Activated T-cell treated with anti-CD3 and anti-CD28 coated beads, Interleukin-2, amount 50 U/mL, for 4 hours (primary cell): Measurements from ENCODE around the gene SERINC5. TPM values are rescaled to one million over a fixed set of nuclear protein-coding genes. Genes with fewer than 3 reads are reported as not detected.
A peak's percentile ranks its signal among the peaks of the same experiment; 100 is the strongest.
"Not testable (repeated sequence)": the region's sequence is repeated elsewhere in the genome, so short reads cannot be mapped to it uniquely, and the experiment has no call there.

Source experiments
- ATAC-seq, 2 donors: fragments of 200-7000 bp; cut with Tn5 transposase; one replicate each; pipeline ENCODE4 v1.10.0; 2021
- DNase-seq: peaks from one replicate; pipeline ENCODE4 v3.0.0-alpha.2; 2020
- H3K27me3 Mint-ChIP-seq: one replicate; pipeline ENCODE4 v1.8.0; 2021; ENCODE audit warnings: low read depth, mixed read lengths
- H3K36me3 Mint-ChIP-seq: one replicate; pipeline ENCODE4 v1.8.0; 2022; ENCODE audit warnings: mixed read lengths; ENCODE audit not compliant: insufficient read depth
- H3K4me1 Mint-ChIP-seq: one replicate; pipeline ENCODE4 v1.8.0; 2021; ENCODE audit warnings: low read depth, mixed read lengths
- H3K4me3 Mint-ChIP-seq: one replicate; pipeline ENCODE4 v1.8.0; 2021; ENCODE audit warnings: mild to moderate bottlenecking, moderate library complexity, mixed read lengths
- H3K9me3 Mint-ChIP-seq: one replicate; pipeline ENCODE4 v1.8.0; 2021; ENCODE audit warnings: mixed read lengths
- total RNA-seq, 3 donors: library from RNA; stranded (reverse); gene quantifications; one replicate each; pipeline ENCODE4 v1.2.1, GENCODE V29; 2021

Gene SERINC5
- total RNA-seq, result 10 to 100 TPM; 18.0 to 21.5 (median 21.1) TPM

- peak; percentile 76 to 81 for ATAC-seq
- Mint-ChIP-seq H3K4me1 (peaks cover 48% of the 10 kb centered on the region), H3K9me3 (no peaks in the 10 kb centered on the region), H3K36me3 (no peaks in the 10 kb centered on the region), H3K27me3 (no peaks in the 10 kb centered on the region), H3K4me3 (peak within 1 kb of the TSS; percentile 98)
- DNase-seq, result peak; percentile 81
These were observed at the start of gene SERINC5 for GRCh38 chr5:80255811-80256712. SERINC5 (minus strand) TSS chr5:80256048; CDS start chr5:80255922, 126 bp downstream.

DNA sequence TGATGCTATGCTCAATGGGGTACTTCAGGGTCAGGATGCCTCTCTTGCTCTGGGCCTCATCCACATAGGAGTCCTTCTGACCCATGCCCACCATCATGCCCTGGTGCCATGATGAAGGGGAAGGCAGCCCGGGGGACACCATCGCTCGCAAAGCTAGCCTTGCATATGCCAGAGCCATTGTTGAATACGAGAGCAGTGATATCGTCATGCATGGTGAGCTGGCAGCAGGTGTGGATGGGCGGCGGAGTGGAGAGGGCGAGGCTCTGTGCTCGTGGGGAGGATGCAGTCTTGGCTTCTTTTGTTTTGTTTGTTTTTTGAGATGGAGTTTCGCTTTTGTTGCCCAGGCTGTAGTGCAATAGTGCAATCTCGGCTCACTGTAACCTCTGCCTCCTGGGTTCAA lies 46.8 kb upstream of the SERINC5 start:
- Mint-ChIP-seq H3K4me1 (no peaks in the 10 kb centered on the region), H3K9me3 (no peaks in the 10 kb centered on the region), H3K4me3 (no peak overlapping the region), H3K36me3 (no peaks in the 10 kb centered on the region), H3K27me3 (no peaks in the 10 kb centered on the region)
- ATAC-seq, result no peak
- no peak for DNase-seq

GRCh38 chr5:80301342-80301741 lies 45.5 kb upstream of the SERINC5 start:
- not testable (repeated sequence) for ATAC-seq, H3K36me3 Mint-ChIP-seq, H3K27me3 Mint-ChIP-seq, H3K9me3 Mint-ChIP-seq, DNase-seq, H3K4me1 Mint-ChIP-seq, H3K4me3 Mint-ChIP-seq

GRCh38 chr5:80300796-80301195 lies 44.9 kb upstream of the SERINC5 start:
- not testable (repeated sequence) for H3K36me3 Mint-ChIP-seq, ATAC-seq, DNase-seq, H3K4me3 Mint-ChIP-seq, H3K27me3 Mint-ChIP-seq, H3K9me3 Mint-ChIP-seq, H3K4me1 Mint-ChIP-seq

- Mint-ChIP-seq H3K36me3 (no peaks in the 10 kb centered on the region), H3K4me1 (no peaks in the 10 kb centered on the region), H3K27me3 (no peaks in the 10 kb centered on the region), H3K9me3 (no peaks in the 10 kb centered on the region), H3K4me3 (no peak overlapping the region)
- ATAC-seq, result no peak
- no peak for DNase-seq
These were observed 44.3 kb upstream of the SERINC5 start for GRCh38 chr5:80300125-80300524.

- no peak for ATAC-seq
These were observed 43.8 kb upstream of the SERINC5 start for GRCh38 chr5:80299601-80300000.

GRCh38 chr5:80296121-80296520 lies 40.3 kb upstream of the SERINC5 start:
- Mint-ChIP-seq H3K4me3 (no peak overlapping the region), H3K4me1 (no peaks in the 10 kb centered on the region), H3K27me3 (no peaks in the 10 kb centered on the region), H3K9me3 (no peaks in the 10 kb centered on the region), H3K36me3 (no peaks in the 10 kb centered on the region)
- DNase-seq, result no peak
- no peak for ATAC-seq

More at GRCh38 chr5:80299601-80300000, 43.8 kb upstream of the SERINC5 start:
- Mint-ChIP-seq H3K36me3 (no peaks in the 10 kb centered on the region), H3K27me3 (no peaks in the 10 kb centered on the region), H3K4me3 (no peak overlapping the region), H3K4me1 (no peaks in the 10 kb centered on the region), H3K9me3 (no peaks in the 10 kb centered on the region)
- DNase-seq, result no peak

DNA sequence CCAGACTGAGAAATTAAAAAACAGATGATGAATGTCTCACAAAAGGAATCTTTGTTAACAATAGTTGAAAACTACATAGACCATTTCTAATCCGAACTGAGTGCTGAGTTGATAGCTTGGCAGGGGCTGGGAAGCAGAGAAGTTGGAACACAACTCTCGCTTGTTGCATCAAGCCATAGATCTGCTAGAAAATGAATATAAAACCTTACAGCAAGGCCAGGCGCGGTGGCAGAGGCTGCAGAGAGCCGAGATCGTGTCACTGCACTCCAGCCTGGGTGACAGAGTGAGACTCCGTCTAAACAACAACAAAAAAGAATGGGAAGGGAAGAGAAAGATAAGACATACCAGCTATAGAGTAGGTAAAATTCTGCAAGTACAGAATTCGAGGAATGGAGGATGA lies 35.9 kb upstream of the SERINC5 start:
- Mint-ChIP-seq H3K27me3 (no peaks in the 10 kb centered on the region), H3K36me3 (no peaks in the 10 kb centered on the region), H3K4me1 (no peaks in the 10 kb centered on the region), H3K4me3 (no peak overlapping the region), H3K9me3 (no peaks in the 10 kb centered on the region)
- no peak for ATAC-seq
- no peak for DNase-seq

DNA sequence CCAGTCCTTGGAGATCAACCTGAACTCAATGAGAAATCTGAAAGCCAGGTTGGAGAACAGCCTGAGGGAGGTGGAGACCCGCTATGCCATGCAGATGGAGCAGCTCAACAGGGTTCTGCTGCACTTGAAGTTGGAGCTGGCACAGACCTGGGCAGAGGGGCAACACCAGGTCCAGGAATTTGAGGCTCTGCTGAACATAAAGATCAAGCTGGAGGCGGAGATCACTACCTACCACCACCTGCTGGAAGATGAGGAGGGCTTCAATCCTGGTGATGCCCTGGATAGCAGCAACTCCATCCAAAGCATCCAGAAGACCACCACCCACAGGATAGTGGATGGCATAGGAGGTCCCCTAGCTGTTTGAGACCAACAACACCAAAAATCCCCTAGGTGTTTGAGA lies 33.5 kb upstream of the SERINC5 start:
- Mint-ChIP-seq H3K27me3 (no peaks in the 10 kb centered on the region), H3K9me3 (no peaks in the 10 kb centered on the region), H3K36me3 (no peaks in the 10 kb centered on the region), H3K4me1 (peaks cover 9% of the 10 kb centered on the region), H3K4me3 (no peak overlapping the region)
- ATAC-seq (no peak), DNase-seq (no peak)

GRCh38 chr5:80288177-80288576 lies 32.3 kb upstream of the SERINC5 start:
- Mint-ChIP-seq H3K4me3 (no peak overlapping the region), H3K36me3 (no peaks in the 10 kb centered on the region), H3K9me3 (no peaks in the 10 kb centered on the region), H3K27me3 (no peaks in the 10 kb centered on the region), H3K4me1 (peaks cover 14% of the 10 kb centered on the region)
- DNase-seq (no peak), ATAC-seq (no peak)

DNA sequence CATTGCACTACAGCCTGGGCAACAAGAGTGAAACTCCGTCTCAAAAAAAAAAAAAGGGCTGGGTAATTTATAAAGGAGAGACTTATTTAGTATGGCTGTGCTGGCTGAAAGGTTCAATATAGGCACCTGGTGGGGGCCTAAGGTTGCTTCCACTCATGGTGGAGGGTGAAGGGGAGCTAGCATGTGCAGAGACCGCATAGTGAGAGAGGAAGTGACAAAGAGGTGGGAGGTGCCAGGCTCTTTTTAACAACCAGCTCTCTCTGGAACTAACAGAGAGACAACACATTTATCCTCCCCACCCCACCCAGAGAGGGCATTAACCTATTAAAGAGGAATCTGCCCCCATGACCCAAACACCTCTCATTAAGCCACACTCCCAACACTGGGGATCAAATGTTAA lies 28.9 kb upstream of the SERINC5 start:
- peaks cover 15% of the 10 kb centered on the region for H3K4me1 Mint-ChIP-seq
- H3K9me3 Mint-ChIP-seq, result no peaks in the 10 kb centered on the region
- H3K4me3 Mint-ChIP-seq, result no peak overlapping the region
- H3K27me3 Mint-ChIP-seq, result no peaks in the 10 kb centered on the region
- H3K36me3 Mint-ChIP-seq, result no peaks in the 10 kb centered on the region
- ATAC-seq (peak; percentile 76 to 86), DNase-seq (peak; percentile 9)

DNA sequence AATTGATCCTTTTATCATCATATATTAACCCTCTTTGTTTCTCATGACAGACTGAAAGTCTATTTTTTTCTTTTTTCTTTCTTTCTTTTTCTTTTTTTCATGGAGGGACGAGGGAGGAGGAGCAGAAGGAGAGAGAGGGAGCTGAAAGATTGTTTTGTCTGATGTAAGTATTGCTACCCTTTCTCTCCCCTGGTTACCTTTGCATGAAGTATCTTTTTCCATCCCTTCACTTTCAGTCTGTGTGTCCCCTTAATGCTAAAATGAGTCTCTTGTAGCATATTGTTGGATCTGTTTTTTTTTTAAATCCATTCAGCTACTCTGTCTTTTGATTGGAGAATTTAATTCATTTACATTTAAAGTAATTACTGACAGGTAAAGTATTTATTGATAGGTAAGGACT lies 27.5 kb upstream of the SERINC5 start:
- Mint-ChIP-seq H3K27me3 (no peaks in the 10 kb centered on the region), H3K9me3 (no peaks in the 10 kb centered on the region), H3K4me1 (peaks cover 15% of the 10 kb centered on the region), H3K4me3 (no peak overlapping the region), H3K36me3 (no peaks in the 10 kb centered on the region)
- ATAC-seq (peak; percentile 30 to 50), DNase-seq (no peak)

GRCh38 chr5:80282054-80282453 lies 26.2 kb upstream of the SERINC5 start:
- Mint-ChIP-seq H3K27me3 (no peaks in the 10 kb centered on the region), H3K4me3 (no peak overlapping the region)

GRCh38 chr5:80277191-80277590 lies 21.3 kb upstream of the SERINC5 start:
- no peaks in the 10 kb centered on the region for H3K27me3 Mint-ChIP-seq
- DNase-seq (no peak), ATAC-seq (no peak)
- H3K9me3 Mint-ChIP-seq, result no peaks in the 10 kb centered on the region
- peaks cover 6% of the 10 kb centered on the region for H3K4me1 Mint-ChIP-seq
- no peaks in the 10 kb centered on the region for H3K36me3 Mint-ChIP-seq
- no peak overlapping the region for H3K4me3 Mint-ChIP-seq

More at GRCh38 chr5:80282054-80282453, 26.2 kb upstream of the SERINC5 start:
- Mint-ChIP-seq H3K4me1 (peaks cover 15% of the 10 kb centered on the region), H3K36me3 (no peaks in the 10 kb centered on the region), H3K9me3 (no peaks in the 10 kb centered on the region)
- DNase-seq, result no peak
- no peak for ATAC-seq

- Mint-ChIP-seq H3K9me3 (no peaks in the 10 kb centered on the region), H3K36me3 (no peaks in the 10 kb centered on the region), H3K4me1 (peaks cover 12% of the 10 kb centered on the region), H3K4me3 (no peak overlapping the region), H3K27me3 (no peaks in the 10 kb centered on the region)
- ATAC-seq (no peak), DNase-seq (no peak)
These were observed 20.3 kb upstream of the SERINC5 start for GRCh38 chr5:80276186-80276585.
